ENCODE results near the gene XYLT2. TPM values are rescaled to one million over a fixed set of nuclear protein-coding genes. Genes with fewer than 3 reads are reported as not detected.

XYLT2 gene
- total RNA-seq, 1 experiment from 2014 or later: 39.7 TPM

GRCh38 chr17:50406578-50406977, 60.7 kb downstream of the XYLT2 start (continued):
- no peak for TF ChIP-seq E2F5 (CRISPR knock-in tag; IDR thresholded peaks at IDR 0.05)
- no peak for TF ChIP-seq ZNF423 (CRISPR knock-in tag; IDR thresholded peaks at IDR 0.05)
- TF ChIP-seq FOXJ3 (CRISPR knock-in tag; IDR thresholded peaks at IDR 0.05; ENCODE audit: borderline replicate concordance): no peak
- TF ChIP-seq, protein P1, sequence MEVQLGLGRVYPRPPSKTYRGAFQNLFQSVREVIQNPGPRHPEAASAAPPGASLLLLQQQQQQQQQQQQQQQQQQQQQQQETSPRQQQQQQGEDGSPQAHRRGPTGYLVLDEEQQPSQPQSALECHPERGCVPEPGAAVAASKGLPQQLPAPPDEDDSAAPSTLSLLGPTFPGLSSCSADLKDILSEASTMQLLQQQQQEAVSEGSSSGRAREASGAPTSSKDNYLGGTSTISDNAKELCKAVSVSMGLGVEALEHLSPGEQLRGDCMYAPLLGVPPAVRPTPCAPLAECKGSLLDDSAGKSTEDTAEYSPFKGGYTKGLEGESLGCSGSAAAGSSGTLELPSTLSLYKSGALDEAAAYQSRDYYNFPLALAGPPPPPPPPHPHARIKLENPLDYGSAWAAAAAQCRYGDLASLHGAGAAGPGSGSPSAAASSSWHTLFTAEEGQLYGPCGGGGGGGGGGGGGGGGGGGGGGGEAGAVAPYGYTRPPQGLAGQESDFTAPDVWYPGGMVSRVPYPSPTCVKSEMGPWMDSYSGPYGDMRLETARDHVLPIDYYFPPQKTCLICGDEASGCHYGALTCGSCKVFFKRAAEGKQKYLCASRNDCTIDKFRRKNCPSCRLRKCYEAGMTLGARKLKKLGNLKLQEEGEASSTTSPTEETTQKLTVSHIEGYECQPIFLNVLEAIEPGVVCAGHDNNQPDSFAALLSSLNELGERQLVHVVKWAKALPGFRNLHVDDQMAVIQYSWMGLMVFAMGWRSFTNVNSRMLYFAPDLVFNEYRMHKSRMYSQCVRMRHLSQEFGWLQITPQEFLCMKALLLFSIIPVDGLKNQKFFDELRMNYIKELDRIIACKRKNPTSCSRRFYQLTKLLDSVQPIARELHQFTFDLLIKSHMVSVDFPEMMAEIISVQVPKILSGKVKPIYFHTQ (CRISPR knock-in tag; IDR thresholded peaks at IDR 0.05): no peak
- TF ChIP-seq RORB (CRISPR knock-in tag; IDR thresholded peaks at IDR 0.05): no peak
- no peak for TF ChIP-seq RELA (CRISPR knock-in tag; IDR thresholded peaks at IDR 0.05; ENCODE audit: borderline replicate concordance)
- TF ChIP-seq TEAD4 (CRISPR knock-in tag; IDR thresholded peaks at IDR 0.05): no peak
- no peak for TF ChIP-seq ZNF121 (CRISPR knock-in tag; IDR thresholded peaks at IDR 0.05)
- no peak for TF ChIP-seq ETV6 (CRISPR knock-in tag; IDR thresholded peaks at IDR 0.05)
- no peak for TF ChIP-seq FOXK1 (CRISPR knock-in tag; IDR thresholded peaks at IDR 0.05)

DNA sequence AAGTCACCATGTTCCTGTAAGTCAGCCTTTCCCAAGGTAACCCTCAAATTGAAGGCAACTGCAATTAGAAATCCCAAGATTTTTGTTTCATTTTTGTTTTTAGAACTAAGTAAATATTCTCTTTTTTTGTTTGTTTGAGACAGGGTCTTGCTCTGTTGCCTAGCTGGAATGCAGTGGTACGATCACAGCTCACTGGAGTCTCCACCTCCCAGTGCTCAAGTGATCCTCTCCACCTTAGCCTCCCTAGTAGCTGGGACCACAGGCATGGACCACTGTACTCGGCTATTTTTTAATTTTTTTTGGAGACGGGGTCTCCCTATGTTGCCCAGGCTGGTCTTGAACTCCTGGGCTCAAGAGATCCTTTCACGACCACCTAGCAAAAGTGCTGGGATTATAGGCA, 62.0 kb downstream of the XYLT2 start:
- POLR2A ChIA-PET: no interaction called here
- no peak for ATAC-seq
- Mint-ChIP-seq H3K4me1 (peaks cover 10% of the 10 kb centered on the region), H3K36me3 (no peaks in the 10 kb centered on the region), H3K27ac (no peak overlapping the region), H3K27me3 (ENCODE audit: low read depth) (peaks cover 9% of the 10 kb centered on the region), H3K4me3 (no peak overlapping the region), H3K9me3 (peaks cover 6% of the 10 kb centered on the region)
- CTCF ChIA-PET: interaction anchor here (4.4 kb wide), 1 partner anchor 11 kb away, joined by 37 read pairs; the partner anchor contains the start of gene LRRC59
- DNase-seq (ENCODE audit: low spot score): no peak
- no peak for TF ChIP-seq GABPB1 (CRISPR knock-in tag; IDR thresholded peaks at IDR 0.05)
- TF ChIP-seq NFE2L1 (CRISPR knock-in tag; IDR thresholded peaks at IDR 0.05): no peak
- TF ChIP-seq, protein P2, sequence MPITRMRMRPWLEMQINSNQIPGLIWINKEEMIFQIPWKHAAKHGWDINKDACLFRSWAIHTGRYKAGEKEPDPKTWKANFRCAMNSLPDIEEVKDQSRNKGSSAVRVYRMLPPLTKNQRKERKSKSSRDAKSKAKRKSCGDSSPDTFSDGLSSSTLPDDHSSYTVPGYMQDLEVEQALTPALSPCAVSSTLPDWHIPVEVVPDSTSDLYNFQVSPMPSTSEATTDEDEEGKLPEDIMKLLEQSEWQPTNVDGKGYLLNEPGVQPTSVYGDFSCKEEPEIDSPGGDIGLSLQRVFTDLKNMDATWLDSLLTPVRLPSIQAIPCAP (CRISPR knock-in tag; IDR thresholded peaks at IDR 0.05): no peak
- no peak for TF ChIP-seq ATF3 (CRISPR knock-in tag; conservative IDR thresholded peaks at IDR 0.05)
- no peak for TF ChIP-seq MLX (CRISPR knock-in tag; IDR thresholded peaks at IDR 0.05)
- no peak for TF ChIP-seq FOXK1 (CRISPR knock-in tag; IDR thresholded peaks at IDR 0.05)
- no peak for TF ChIP-seq SMAD3 (CRISPR knock-in tag; IDR thresholded peaks at IDR 0.05; ENCODE audit: borderline replicate concordance)
- no peak for TF ChIP-seq ZBTB21 (CRISPR knock-in tag; IDR thresholded peaks at IDR 0.05; ENCODE audit: borderline replicate concordance)
- TF ChIP-seq ZNF263 (CRISPR knock-in tag; IDR thresholded peaks at IDR 0.05; ENCODE audit: low read depth): no peak
- TF ChIP-seq SP1 (CRISPR knock-in tag; conservative IDR thresholded peaks at IDR 0.05): no peak

Other genes starting within 250 kb of the XYLT2 start
- 4.5 to 6.0 TPM (median 5.9 TPM) in 3 replicates for gene SAMD14, start 216.0 kb upstream of the XYLT2 start, total RNA-seq (2021)
- 20.4 to 21.7 TPM (median 20.6 TPM) in 3 replicates for gene PPP1R9B, start 195.4 kb upstream of the XYLT2 start, total RNA-seq (2021)
- 0.39 to 1.0 TPM in 2 of 3 replicates, not detected in the other for gene SGCA, start 180.1 kb upstream of the XYLT2 start, total RNA-seq (2021)
- gene COL1A1, start 144.5 kb upstream of the XYLT2 start, total RNA-seq (2021): 46.1 to 52.1 TPM (median 50.4 TPM) in 3 replicates
- gene TMEM92, start 71.7 kb upstream of the XYLT2 start, total RNA-seq (2021): 9.8 to 10.4 TPM (median 10.3 TPM) in 3 replicates
- 66.7 to 80.5 TPM (median 69.8 TPM) in 3 replicates for gene MRPL27, start 27.1 kb downstream of the XYLT2 start, total RNA-seq (2021)
- 22.8 to 27.1 TPM (median 24.9 TPM) in 3 replicates for gene EME1, start 27.1 kb downstream of the XYLT2 start, total RNA-seq (2021)
- gene LRRC59, start 51.4 kb downstream of the XYLT2 start, total RNA-seq (2021): 89.3 to 108 TPM (median 90.4 TPM) in 3 replicates
- gene ACSF2, start 80.1 kb downstream of the XYLT2 start, total RNA-seq (2021): 19.1 to 19.9 TPM (median 19.7 TPM) in 3 replicates
- gene CHAD, start 122.8 kb downstream of the XYLT2 start, total RNA-seq (2021): 0.09 TPM in 2 of 3 replicates, not detected in the other
- 35.1 to 41.5 TPM (median 40.5 TPM) in 3 replicates for gene RSAD1, start 132.7 kb downstream of the XYLT2 start, total RNA-seq (2021)
- gene MYCBPAP, start 162.3 kb downstream of the XYLT2 start, total RNA-seq (2021): 5.7 to 6.9 TPM (median 6.6 TPM) in 3 replicates
- gene EPN3, start 186.6 kb downstream of the XYLT2 start, total RNA-seq (2021): 6.9 to 8.8 TPM (median 8.1 TPM) in 3 replicates
- gene SPATA20, start 201.0 kb downstream of the XYLT2 start, total RNA-seq (2021): 24.6 to 30.6 TPM (median 26.3 TPM) in 3 replicates
- gene CACNA1G, start 214.6 kb downstream of the XYLT2 start, total RNA-seq (2021): 5.4 to 6.7 TPM (median 6.2 TPM) in 3 replicates